MCF 10A (cell line): ENCODE measurements around the gene SPATA31C1. TPM values are rescaled to one million over a fixed set of nuclear protein-coding genes. Genes with fewer than 3 reads are reported as not detected.
"Not testable (repeated sequence)": the region's sequence is repeated elsewhere in the genome, so short reads cannot be mapped to it uniquely, and the experiment has no call there.

Experiments used
- BruUV-seq: library from RNA; stranded (reverse); fragments of 400-500 nt; replicated peaks from 2 replicates; lab custom pipeline; 2021; lab: Mats Ljungman, UMichigan
- CTCF ChIA-PET: fragments of 300-600 bp; sonication (Branson Sonifier 250); formaldehyde crosslinking; extraction: SDS; loops from one replicate; lab custom pipeline; 2021; ENCODE audit warnings: antibody characterized with exemption, inconsistent platforms; lab: Yijun Ruan, JAX
- POLR2A ChIA-PET: fragments of 300-600, 350-650 bp; sonication (Branson Sonifier 250); formaldehyde crosslinking; extraction: SDS; loops from one replicate; lab custom pipeline; 2020; ENCODE audit warnings: antibody characterized with exemption, inconsistent platforms; lab: Yijun Ruan, JAX
- DNase-seq: peaks from one replicate; pipeline ENCODE4 v3.0.0-alpha.2; 2018; ENCODE audit not compliant: unreplicated experiment
- H3K27ac Mint-ChIP-seq: one replicate; pipeline ENCODE4 v1.8.0; 2022; ENCODE audit warnings: mild to moderate bottlenecking, low read depth, mixed read lengths; ENCODE audit not compliant: unreplicated experiment
- H3K27me3 Mint-ChIP-seq: one replicate; pipeline ENCODE4 v1.8.0; 2022; ENCODE audit warnings: mixed read lengths; ENCODE audit not compliant: insufficient read depth, unreplicated experiment
- H3K36me3 Mint-ChIP-seq: one replicate; pipeline ENCODE4 v1.8.0; 2022; ENCODE audit warnings: mild to moderate bottlenecking, moderate library complexity, mixed read lengths; ENCODE audit not compliant: insufficient read depth, unreplicated experiment
- H3K4me1 Mint-ChIP-seq: one replicate; pipeline ENCODE4 v1.8.0; 2022; ENCODE audit warnings: mixed read lengths; ENCODE audit not compliant: insufficient read depth, unreplicated experiment
- H3K4me3 Mint-ChIP-seq: one replicate; pipeline ENCODE4 v1.8.0; 2022; ENCODE audit warnings: mild to moderate bottlenecking, moderate library complexity, mixed read lengths; ENCODE audit not compliant: unreplicated experiment
- H3K9me3 Mint-ChIP-seq: one replicate; pipeline ENCODE4 v1.8.0; 2022; ENCODE audit warnings: mixed read lengths; ENCODE audit not compliant: unreplicated experiment
- CTCF ChIP-seq: fragments of 200-600 bp; IDR thresholded peaks from one replicate; pipeline ENCODE4 v1.8.0; 2022; ENCODE audit warnings: antibody characterized with exemption, mild to moderate bottlenecking; ENCODE audit not compliant: unreplicated experiment
- intact Hi-C: fragments of 100-400 bp; cut with micrococcal nuclease; formaldehyde crosslinking; loops from 2 replicates; pipeline ENCODE4 v1.14.1; 2022
- total RNA-seq: library from RNA; stranded (reverse); gene quantifications from 2 replicates; pipeline ENCODE4 v1.2.3, GENCODE V29; 2022

The SPATA31C1 gene
- total RNA-seq, 1 experiment from 2014 or later: not detected

- peaks cover 7% of the 10 kb centered on the region for H3K9me3 Mint-ChIP-seq
- no peaks in the 10 kb centered on the region for H3K36me3 Mint-ChIP-seq
- peaks cover 21% of the 10 kb centered on the region for H3K27me3 Mint-ChIP-seq
- H3K27ac Mint-ChIP-seq: no peak overlapping the region
- no TSS peak for BruUV-seq
- CTCF ChIA-PET: interaction anchor here (0.7 to 0.9 kb wide), 2 partner anchors 94 to 97 kb away, joined by 3 read pairs; no protein-coding TSS in a partner anchor
- H3K4me3 Mint-ChIP-seq: no peak overlapping the region
- POLR2A ChIA-PET: no interaction called here
- no peak for TF ChIP-seq CTCF
- intact Hi-C loops: no loop called here
- DNase-seq: peak; percentile 84
- H3K4me1 Mint-ChIP-seq: peaks cover 15% of the 10 kb centered on the region
These were observed 8.3 kb upstream of the SPATA31C1 start for GRCh38 chr9:87909310-87910041.

GRCh38 chr9:87910821-87911220 is 6.9 kb upstream of the SPATA31C1 start:
- Mint-ChIP-seq H3K4me3 (no peak overlapping the region), H3K36me3 (no peaks in the 10 kb centered on the region), H3K9me3 (no peaks in the 10 kb centered on the region), H3K4me1 (peaks cover 15% of the 10 kb centered on the region), H3K27me3 (peaks cover 21% of the 10 kb centered on the region), H3K27ac (no peak overlapping the region)
- ChIA-PET POLR2A (interaction anchor here (0.7 kb wide), 1 partner anchor 28 kb away, joined by 3 read pairs; the partner anchor contains the start of gene SPATA31E1), CTCF (interaction anchor here (0.6 to 1.0 kb wide), 2 partner anchors 15 to 668 kb away, joined by 3 read pairs; no protein-coding TSS in a partner anchor)
- no peak for TF ChIP-seq CTCF
- no TSS peak for BruUV-seq
- intact Hi-C loops: no loop called here
- no peak for DNase-seq

GRCh38 chr9:87919013-87919412 is 1.3 kb downstream of the SPATA31C1 start:
- DNase-seq, H3K9me3 Mint-ChIP-seq, CTCF ChIA-PET, H3K27me3 Mint-ChIP-seq, BruUV-seq, H3K36me3 Mint-ChIP-seq, H3K4me1 Mint-ChIP-seq, intact Hi-C loops, H3K27ac Mint-ChIP-seq, POLR2A ChIA-PET, H3K4me3 Mint-ChIP-seq: not testable (repeated sequence)

- BruUV-seq: not testable (repeated sequence)
These were observed 3.8 kb downstream of the SPATA31C1 start for GRCh38 chr9:87921561-87921960.

GRCh38 chr9:87923012-87923411 is 5.2 kb downstream of the SPATA31C1 start:
- POLR2A ChIA-PET, DNase-seq, CTCF ChIA-PET, H3K36me3 Mint-ChIP-seq, intact Hi-C loops, H3K9me3 Mint-ChIP-seq, H3K27me3 Mint-ChIP-seq, H3K4me3 Mint-ChIP-seq, H3K27ac Mint-ChIP-seq, BruUV-seq, H3K4me1 Mint-ChIP-seq: not testable (repeated sequence)

More at GRCh38 chr9:87921561-87921960, 3.8 kb downstream of the SPATA31C1 start:
- POLR2A ChIA-PET, H3K4me1 Mint-ChIP-seq, H3K27ac Mint-ChIP-seq, DNase-seq, CTCF ChIA-PET, intact Hi-C loops, H3K4me3 Mint-ChIP-seq, H3K9me3 Mint-ChIP-seq, H3K36me3 Mint-ChIP-seq, H3K27me3 Mint-ChIP-seq: not testable (repeated sequence)

GRCh38 chr9:87924851-87925250 is 7.1 kb downstream of the SPATA31C1 start:
- not testable (repeated sequence) for H3K4me3 Mint-ChIP-seq, BruUV-seq

GRCh38 chr9:87929152-87929551 is 11.4 kb downstream of the SPATA31C1 start:
- DNase-seq, POLR2A ChIA-PET, H3K27ac Mint-ChIP-seq, H3K36me3 Mint-ChIP-seq, H3K4me1 Mint-ChIP-seq, H3K27me3 Mint-ChIP-seq, intact Hi-C loops, H3K4me3 Mint-ChIP-seq, BruUV-seq, CTCF ChIA-PET, H3K9me3 Mint-ChIP-seq: not testable (repeated sequence)

More at GRCh38 chr9:87924851-87925250, 7.1 kb downstream of the SPATA31C1 start:
- DNase-seq, CTCF ChIA-PET, intact Hi-C loops, H3K4me1 Mint-ChIP-seq, H3K27me3 Mint-ChIP-seq, POLR2A ChIA-PET, H3K27ac Mint-ChIP-seq, H3K36me3 Mint-ChIP-seq, H3K9me3 Mint-ChIP-seq: not testable (repeated sequence)
